WTC11 (cell line): ENCODE measurements around the gene NLRP8. TPM values are rescaled to one million over a fixed set of nuclear protein-coding genes. Genes with fewer than 3 reads are reported as not detected.

Source experiments
- ATAC-seq: fragments of 200-7000 bp; cut with Tn5 transposase; 2 replicates; pipeline ENCODE4 v1.10.0; 2021; ENCODE audit warnings: mild to moderate bottlenecking, moderate library complexity
- CTCF ChIA-PET: fragments of 300-600 bp; sonication (Branson Sonifier 250); formaldehyde crosslinking; loops from one replicate; lab custom pipeline; 2021; ENCODE audit warnings: antibody characterized with exemption; lab: Charles Lee
- POLR2A ChIA-PET: fragments of 350-600 bp; sonication (Branson Sonifier 250); formaldehyde crosslinking; loops from one replicate; lab custom pipeline; 2021; ENCODE audit warnings: antibody characterized with exemption; lab: Charles Lee
- DNase-seq: peaks from one replicate; pipeline ENCODE4 v3.0.0; 2021; ENCODE audit warnings: low spot score
- H3K27ac Mint-ChIP-seq: 2 replicates; pipeline ENCODE4 v1.8.0; 2021; ENCODE audit warnings: mixed read lengths
- H3K27me3 Mint-ChIP-seq: 2 replicates; pipeline ENCODE4 v1.8.0; 2021; ENCODE audit warnings: low read depth, mild to moderate bottlenecking, moderate library complexity, mixed read lengths
- H3K36me3 Mint-ChIP-seq: 2 replicates; pipeline ENCODE4 v1.8.0; 2021; ENCODE audit warnings: mixed read lengths
- H3K4me1 Mint-ChIP-seq: 2 replicates; pipeline ENCODE4 v1.8.0; 2022; ENCODE audit warnings: mixed read lengths
- H3K4me3 Mint-ChIP-seq: 2 replicates; pipeline ENCODE4 v1.8.0; 2021; ENCODE audit warnings: mild to moderate bottlenecking, moderate library complexity, mixed read lengths
- H3K9me3 Mint-ChIP-seq: 2 replicates; pipeline ENCODE4 v1.8.0; 2021; ENCODE audit warnings: mixed read lengths
- AFF4 ChIP-seq: sonication (generic); formaldehyde crosslinking; IDR thresholded peaks from 2 replicates; pipeline ENCODE4 v1.8.1; 2023; ENCODE audit warnings: mild to moderate bottlenecking, missing genetic modification reagents, borderline replicate concordance
- CBFB ChIP-seq: sonication (generic); formaldehyde crosslinking; IDR thresholded peaks from 2 replicates; pipeline ENCODE4 v1.8.1; 2022; ENCODE audit warnings: mild to moderate bottlenecking, low read depth, missing genetic modification reagents
- CDX4 ChIP-seq: fragments of 250-450 bp; sonication (Bioruptor Pico); IDR thresholded peaks from 2 replicates; pipeline ENCODE4 v1.9.0; 2021; ENCODE audit warnings: moderate library complexity, mild to moderate bottlenecking, inconsistent platforms, borderline replicate concordance
- E2F1 ChIP-seq: sonication (generic); formaldehyde crosslinking; IDR thresholded peaks from 2 replicates; pipeline ENCODE4 v1.8.0; 2022; ENCODE audit warnings: mild to moderate bottlenecking, missing genetic modification reagents
- ESRRA ChIP-seq: sonication (generic); formaldehyde crosslinking; IDR thresholded peaks from 2 replicates; pipeline ENCODE4 v1.8.1; 2022; ENCODE audit warnings: mild to moderate bottlenecking, missing genetic modification reagents, borderline replicate concordance
- MLX ChIP-seq: sonication (generic); formaldehyde crosslinking; IDR thresholded peaks from 2 replicates; pipeline ENCODE4 v1.8.1; 2023; ENCODE audit warnings: mild to moderate bottlenecking, missing genetic modification reagents, moderate library complexity
- MXD4 ChIP-seq: fragments of 250-450 bp; sonication (Bioruptor Pico); IDR thresholded peaks from 2 replicates; pipeline ENCODE4 v1.8.0; 2021; ENCODE audit warnings: mild to moderate bottlenecking, moderate library complexity, borderline replicate concordance
- SMAD3 ChIP-seq: sonication (generic); formaldehyde crosslinking; IDR thresholded peaks from 2 replicates; pipeline ENCODE4 v1.8.0; 2022; ENCODE audit warnings: missing genetic modification reagents, mild to moderate bottlenecking, borderline replicate concordance
- TEAD1 ChIP-seq: sonication (generic); formaldehyde crosslinking; IDR thresholded peaks from 2 replicates; pipeline ENCODE4 v1.8.0; 2022; ENCODE audit warnings: mild to moderate bottlenecking, missing genetic modification reagents
- ZNF423 ChIP-seq: fragments of 250-450 bp; sonication (Bioruptor Pico); IDR thresholded peaks from 2 replicates; pipeline ENCODE4 v2.1.2; 2022; ENCODE audit warnings: mild to moderate bottlenecking, moderate library complexity
- total RNA-seq: library from RNA; stranded (reverse); gene quantifications from 3 replicates; pipeline ENCODE4 v1.2.3, GENCODE V29; 2021
- TF ChIP-seq, protein P1 (sequence below): sonication (generic); formaldehyde crosslinking; IDR thresholded peaks from 2 replicates; pipeline ENCODE4 v1.8.1; 2023; ENCODE audit warnings: mild to moderate bottlenecking, missing genetic modification reagents, moderate library complexity
- TF ChIP-seq, protein P2 (sequence below): sonication (generic); formaldehyde crosslinking; IDR thresholded peaks from 2 replicates; pipeline ENCODE4 v1.8.1; 2023; ENCODE audit warnings: mild to moderate bottlenecking, missing genetic modification reagents
- TF ChIP-seq, protein P3 (sequence below): sonication (generic); formaldehyde crosslinking; conservative IDR thresholded peaks from 2 replicates; pipeline ENCODE4 v1.8.1; 2023; ENCODE audit warnings: mild to moderate bottlenecking, low read depth, missing genetic modification reagents, moderate library complexity
- TF ChIP-seq, protein P4 (sequence below): sonication (generic); formaldehyde crosslinking; IDR thresholded peaks from 2 replicates; pipeline ENCODE4 v1.8.0; 2022; ENCODE audit warnings: mild to moderate bottlenecking, missing genetic modification reagents
- TF ChIP-seq, protein P5 (sequence below): sonication (generic); formaldehyde crosslinking; IDR thresholded peaks from 2 replicates; pipeline ENCODE4 v1.8.0; 2022; ENCODE audit warnings: mild to moderate bottlenecking, missing genetic modification reagents

NLRP8 gene
- total RNA-seq, 1 experiment from 2014 or later = not detected

DNA sequence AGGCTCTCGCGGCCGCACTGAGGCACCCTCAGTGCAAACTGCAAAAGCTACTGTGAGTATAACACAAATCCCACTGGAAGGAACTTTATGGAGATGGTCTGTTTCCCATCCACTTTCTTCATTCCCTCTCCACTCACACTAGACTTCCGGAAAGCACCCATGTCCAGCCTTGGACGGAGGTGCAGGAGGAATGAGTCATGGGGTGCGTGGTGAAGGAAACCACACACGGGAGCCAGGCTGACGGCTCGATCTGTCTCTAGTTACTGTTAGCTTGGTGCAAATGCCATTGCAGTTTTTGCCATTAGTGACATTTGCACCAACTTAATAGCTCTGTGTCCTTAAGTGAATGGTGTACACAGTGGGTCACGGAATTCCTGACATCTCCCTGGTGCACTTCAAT lies 14.6 kb downstream of the NLRP8 start (continued):
- TF ChIP-seq MLX (CRISPR knock-in tag) (no peak), ESRRA (no peak), E2F1 (CRISPR knock-in tag) (no peak), MXD4 (CRISPR knock-in tag) (no peak), AFF4 (no peak)
- TF ChIP-seq, protein P1, sequence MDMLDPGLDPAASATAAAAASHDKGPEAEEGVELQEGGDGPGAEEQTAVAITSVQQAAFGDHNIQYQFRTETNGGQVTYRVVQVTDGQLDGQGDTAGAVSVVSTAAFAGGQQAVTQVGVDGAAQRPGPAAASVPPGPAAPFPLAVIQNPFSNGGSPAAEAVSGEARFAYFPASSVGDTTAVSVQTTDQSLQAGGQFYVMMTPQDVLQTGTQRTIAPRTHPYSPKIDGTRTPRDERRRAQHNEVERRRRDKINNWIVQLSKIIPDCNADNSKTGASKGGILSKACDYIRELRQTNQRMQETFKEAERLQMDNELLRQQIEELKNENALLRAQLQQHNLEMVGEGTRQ (CRISPR knock-in tag) = no peak

DNA sequence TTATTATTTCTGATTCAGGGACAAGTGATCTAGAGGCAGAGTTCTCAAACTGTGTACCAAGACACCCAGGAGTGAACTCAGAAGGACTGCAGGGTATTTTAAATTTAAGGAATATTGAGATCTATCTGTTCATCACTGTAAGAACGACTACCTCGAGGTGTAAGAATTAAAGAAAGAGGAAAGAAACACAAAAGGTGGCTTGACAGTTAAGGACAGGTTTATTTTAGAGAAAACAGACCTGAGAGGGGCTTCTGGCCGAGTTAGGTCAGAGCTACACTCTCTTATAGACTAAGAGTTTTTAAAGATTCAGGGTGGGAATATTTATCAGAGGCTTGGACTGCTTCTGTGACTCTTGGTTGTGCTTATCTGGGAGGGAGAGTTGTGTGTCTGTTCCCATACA lies 26.4 kb downstream of the NLRP8 start:
- CTCF ChIA-PET = no interaction called here
- ATAC-seq (no peak), DNase-seq (no peak)
- H3K27me3 Mint-ChIP-seq = peaks cover 17% of the 10 kb centered on the region
- H3K27ac Mint-ChIP-seq = no peak overlapping the region
- peaks cover 65% of the 10 kb centered on the region for H3K36me3 Mint-ChIP-seq
- H3K4me3 Mint-ChIP-seq = no peak overlapping the region
- no peaks in the 10 kb centered on the region for H3K4me1 Mint-ChIP-seq
- H3K9me3 Mint-ChIP-seq = peaks cover 82% of the 10 kb centered on the region
- POLR2A ChIA-PET = no interaction called here
- no peak for TF ChIP-seq CDX4 (CRISPR knock-in tag)
- TF ChIP-seq ZNF423 (CRISPR knock-in tag) = no peak
- no peak for TF ChIP-seq TEAD1 (CRISPR knock-in tag)
- no peak for TF ChIP-seq AFF4
- TF ChIP-seq, protein P2, sequence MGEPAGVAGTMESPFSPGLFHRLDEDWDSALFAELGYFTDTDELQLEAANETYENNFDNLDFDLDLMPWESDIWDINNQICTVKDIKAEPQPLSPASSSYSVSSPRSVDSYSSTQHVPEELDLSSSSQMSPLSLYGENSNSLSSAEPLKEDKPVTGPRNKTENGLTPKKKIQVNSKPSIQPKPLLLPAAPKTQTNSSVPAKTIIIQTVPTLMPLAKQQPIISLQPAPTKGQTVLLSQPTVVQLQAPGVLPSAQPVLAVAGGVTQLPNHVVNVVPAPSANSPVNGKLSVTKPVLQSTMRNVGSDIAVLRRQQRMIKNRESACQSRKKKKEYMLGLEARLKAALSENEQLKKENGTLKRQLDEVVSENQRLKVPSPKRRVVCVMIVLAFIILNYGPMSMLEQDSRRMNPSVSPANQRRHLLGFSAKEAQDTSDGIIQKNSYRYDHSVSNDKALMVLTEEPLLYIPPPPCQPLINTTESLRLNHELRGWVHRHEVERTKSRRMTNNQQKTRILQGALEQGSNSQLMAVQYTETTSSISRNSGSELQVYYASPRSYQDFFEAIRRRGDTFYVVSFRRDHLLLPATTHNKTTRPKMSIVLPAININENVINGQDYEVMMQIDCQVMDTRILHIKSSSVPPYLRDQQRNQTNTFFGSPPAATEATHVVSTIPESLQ (CRISPR knock-in tag) = no peak
- no peak for TF ChIP-seq ESRRA
- no peak for TF ChIP-seq CBFB
- no peak for TF ChIP-seq SMAD3 (CRISPR knock-in tag)
- TF ChIP-seq, protein P3, sequence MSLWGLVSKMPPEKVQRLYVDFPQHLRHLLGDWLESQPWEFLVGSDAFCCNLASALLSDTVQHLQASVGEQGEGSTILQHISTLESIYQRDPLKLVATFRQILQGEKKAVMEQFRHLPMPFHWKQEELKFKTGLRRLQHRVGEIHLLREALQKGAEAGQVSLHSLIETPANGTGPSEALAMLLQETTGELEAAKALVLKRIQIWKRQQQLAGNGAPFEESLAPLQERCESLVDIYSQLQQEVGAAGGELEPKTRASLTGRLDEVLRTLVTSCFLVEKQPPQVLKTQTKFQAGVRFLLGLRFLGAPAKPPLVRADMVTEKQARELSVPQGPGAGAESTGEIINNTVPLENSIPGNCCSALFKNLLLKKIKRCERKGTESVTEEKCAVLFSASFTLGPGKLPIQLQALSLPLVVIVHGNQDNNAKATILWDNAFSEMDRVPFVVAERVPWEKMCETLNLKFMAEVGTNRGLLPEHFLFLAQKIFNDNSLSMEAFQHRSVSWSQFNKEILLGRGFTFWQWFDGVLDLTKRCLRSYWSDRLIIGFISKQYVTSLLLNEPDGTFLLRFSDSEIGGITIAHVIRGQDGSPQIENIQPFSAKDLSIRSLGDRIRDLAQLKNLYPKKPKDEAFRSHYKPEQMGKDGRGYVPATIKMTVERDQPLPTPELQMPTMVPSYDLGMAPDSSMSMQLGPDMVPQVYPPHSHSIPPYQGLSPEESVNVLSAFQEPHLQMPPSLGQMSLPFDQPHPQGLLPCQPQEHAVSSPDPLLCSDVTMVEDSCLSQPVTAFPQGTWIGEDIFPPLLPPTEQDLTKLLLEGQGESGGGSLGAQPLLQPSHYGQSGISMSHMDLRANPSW (CRISPR knock-in tag) = no peak
- TF ChIP-seq, protein P4, sequence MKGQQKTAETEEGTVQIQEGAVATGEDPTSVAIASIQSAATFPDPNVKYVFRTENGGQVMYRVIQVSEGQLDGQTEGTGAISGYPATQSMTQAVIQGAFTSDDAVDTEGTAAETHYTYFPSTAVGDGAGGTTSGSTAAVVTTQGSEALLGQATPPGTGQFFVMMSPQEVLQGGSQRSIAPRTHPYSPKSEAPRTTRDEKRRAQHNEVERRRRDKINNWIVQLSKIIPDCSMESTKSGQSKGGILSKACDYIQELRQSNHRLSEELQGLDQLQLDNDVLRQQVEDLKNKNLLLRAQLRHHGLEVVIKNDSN (CRISPR knock-in tag) = no peak
- TF ChIP-seq, protein P5, sequence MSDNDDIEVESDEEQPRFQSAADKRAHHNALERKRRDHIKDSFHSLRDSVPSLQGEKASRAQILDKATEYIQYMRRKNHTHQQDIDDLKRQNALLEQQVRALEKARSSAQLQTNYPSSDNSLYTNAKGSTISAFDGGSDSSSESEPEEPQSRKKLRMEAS (CRISPR knock-in tag) = no peak
